Activated B cell treated with CpG ODN at 0.5 μM for 24 hours (primary cell): Measurements from ENCODE around the gene EPHB6. TPM values are rescaled to one million over a fixed set of nuclear protein-coding genes. Genes with fewer than 3 reads are reported as not detected.

Source experiments
- ATAC-seq: fragments of 200-7000 bp; cut with Tn5 transposase; one replicate; pipeline ENCODE4 v1.10.0; 2021; ENCODE audit warnings: low read depth, mild to moderate bottlenecking, moderate library complexity
- CTCF ChIA-PET: fragments of 350-600 bp; sonication (Branson Sonifier 250); formaldehyde crosslinking; loops from one replicate; lab custom pipeline; 2021; ENCODE audit warnings: antibody characterized with exemption; lab: Charles Lee
- POLR2A ChIA-PET: fragments of 350-600 bp; sonication (Branson Sonifier 250); formaldehyde crosslinking; loops from one replicate; lab custom pipeline; 2021; ENCODE audit warnings: antibody characterized with exemption; lab: Charles Lee
- DNase-seq: peaks from one replicate; pipeline ENCODE4 v3.0.0; 2022
- H3K27ac Mint-ChIP-seq: one replicate; pipeline ENCODE4 v1.8.0; 2020; ENCODE audit warnings: mixed read lengths
- H3K27me3 Mint-ChIP-seq: one replicate; pipeline ENCODE4 v1.8.0; 2021; ENCODE audit warnings: mixed read lengths
- H3K36me3 Mint-ChIP-seq: one replicate; pipeline ENCODE4 v1.8.0; 2021; ENCODE audit warnings: low read depth, mixed read lengths
- H3K4me1 Mint-ChIP-seq: one replicate; pipeline ENCODE4 v1.8.0; 2021; ENCODE audit warnings: mixed read lengths
- H3K4me3 Mint-ChIP-seq: one replicate; pipeline ENCODE4 v1.8.0; 2020; ENCODE audit warnings: mild to moderate bottlenecking, mixed read lengths
- H3K9me3 Mint-ChIP-seq: one replicate; pipeline ENCODE4 v1.8.0; 2020; ENCODE audit warnings: mixed read lengths
- CTCF ChIP-seq: fragments of 200-600 bp; IDR thresholded peaks from one replicate; pipeline ENCODE4 v1.8.0; 2022; ENCODE audit warnings: antibody characterized with exemption, mild to moderate bottlenecking
- intact Hi-C: fragments of 100-400 bp; cut with micrococcal nuclease; formaldehyde crosslinking; loops from one replicate; pipeline ENCODE4 v1.15.1; 2024
- total RNA-seq: library from RNA; stranded (reverse); gene quantifications from 2 replicates; pipeline ENCODE4 v1.2.3, GENCODE V29; 2022

The EPHB6 gene
- total RNA-seq = 20.9 and 21.4 TPM in 2 replicates

GRCh38 chr7:142854372-142855113 lies at the start of gene EPHB6:
Gene EPHB6 (plus strand): TSS chr7:142855076. CDS start chr7:142863228, 8,152 bp downstream.
- H3K9me3 Mint-ChIP-seq = no peaks in the 10 kb centered on the region
- DNase-seq (peak; percentile 70), ATAC-seq (peak; percentile 68)
- H3K27ac Mint-ChIP-seq = peak within 1 kb of the TSS; percentile 95
- H3K27me3 Mint-ChIP-seq = no peaks in the 10 kb centered on the region
- no peak for TF ChIP-seq CTCF
- peaks cover 5% of the 10 kb centered on the region for H3K36me3 Mint-ChIP-seq
- H3K4me3 Mint-ChIP-seq = peak within 1 kb of the TSS; percentile 97
- peaks cover 27% of the 10 kb centered on the region for H3K4me1 Mint-ChIP-seq
- POLR2A ChIA-PET = interaction anchor here (0.6 to 3.1 kb wide), 14 partner anchors 12 to 1859 kb away, joined by 3 to 59 read pairs (median 5); partner anchors contain the start of gene GSTK1
- intact Hi-C loops = loop anchor here (1.0 to 10.0 kb wide), 11 partner anchors 12 to 528 kb away; partner anchors contain the start of genes CASP2, TMEM139 and ZYX
- CTCF ChIA-PET = interaction anchor here (0.7 to 3.3 kb wide), 15 partner anchors 8 to 361 kb away, joined by 3 to 44 read pairs (median 5); no protein-coding TSS in a partner anchor

DNA sequence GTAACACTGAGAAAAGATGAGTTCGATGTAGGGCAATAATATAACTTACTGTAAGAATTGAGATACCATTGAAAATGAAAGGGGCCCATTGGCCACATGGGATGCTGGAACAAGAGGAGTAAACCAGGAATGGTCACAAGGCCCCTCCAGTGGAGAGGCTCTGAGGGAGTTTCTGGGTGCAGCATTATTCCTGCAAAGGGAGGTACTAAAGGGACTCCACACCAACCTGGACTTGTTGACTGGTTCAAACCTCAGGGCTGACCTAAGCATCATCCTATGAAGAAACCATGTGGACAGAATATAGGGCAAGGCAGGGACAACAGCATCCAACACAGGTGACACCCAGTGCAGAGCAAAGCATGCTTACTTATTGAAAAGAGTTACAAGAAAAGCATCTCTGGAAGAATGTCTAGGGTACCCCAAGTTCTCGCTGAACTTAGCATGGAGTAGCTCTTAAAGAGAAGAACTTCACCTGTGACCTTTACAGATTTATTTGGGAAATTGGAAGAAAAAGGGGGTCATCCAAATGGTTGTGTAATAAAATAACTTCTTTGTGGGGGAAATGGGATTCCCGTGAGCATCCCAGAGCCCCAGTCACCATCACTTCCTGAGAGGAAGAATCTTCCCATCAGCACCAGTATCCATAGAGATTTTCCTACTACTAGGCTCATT lies 49.4 kb upstream of the EPHB6 start:
- H3K27me3 Mint-ChIP-seq = no peaks in the 10 kb centered on the region
- H3K4me3 Mint-ChIP-seq = peak overlapping the region; percentile 1
- H3K9me3 Mint-ChIP-seq = peaks cover 3% of the 10 kb centered on the region
- ATAC-seq (no peak), DNase-seq (no peak)
- H3K36me3 Mint-ChIP-seq = peaks cover 56% of the 10 kb centered on the region
- peak overlapping the region; percentile 98 for H3K27ac Mint-ChIP-seq
- intact Hi-C loops = loop anchor here (5.0 kb wide), 1 partner anchor 452 kb away; no protein-coding TSS in a partner anchor
- CTCF ChIA-PET = interaction anchor here (12.4 kb wide), 1 partner anchor 16 kb away, joined by 571 read pairs; no protein-coding TSS in a partner anchor
- H3K4me1 Mint-ChIP-seq = peaks cover 90% of the 10 kb centered on the region
- TF ChIP-seq CTCF = no peak
- POLR2A ChIA-PET = interaction anchor here (12.5 kb wide), 1 partner anchor 15 kb away, joined by 1916 read pairs; no protein-coding TSS in a partner anchor

- DNase-seq (no peak), ATAC-seq (no peak)
- POLR2A ChIA-PET = interaction anchor here (12.5 kb wide), 1 partner anchor 15 kb away, joined by 1916 read pairs; no protein-coding TSS in a partner anchor
- CTCF ChIA-PET = interaction anchor here (12.4 kb wide), 1 partner anchor 16 kb away, joined by 571 read pairs; no protein-coding TSS in a partner anchor
- Mint-ChIP-seq H3K36me3 (peaks cover 51% of the 10 kb centered on the region), H3K27ac (peak overlapping the region; percentile 98), H3K4me1 (peaks cover 90% of the 10 kb centered on the region), H3K27me3 (no peaks in the 10 kb centered on the region), H3K9me3 (peaks cover 3% of the 10 kb centered on the region), H3K4me3 (no peak overlapping the region)
- TF ChIP-seq CTCF = no peak
- intact Hi-C loops = loop anchor here (5.0 kb wide), 1 partner anchor 451 kb away; no protein-coding TSS in a partner anchor
Observed at GRCh38 chr7:142806022-142806356, 48.9 kb upstream of the EPHB6 start.

DNA sequence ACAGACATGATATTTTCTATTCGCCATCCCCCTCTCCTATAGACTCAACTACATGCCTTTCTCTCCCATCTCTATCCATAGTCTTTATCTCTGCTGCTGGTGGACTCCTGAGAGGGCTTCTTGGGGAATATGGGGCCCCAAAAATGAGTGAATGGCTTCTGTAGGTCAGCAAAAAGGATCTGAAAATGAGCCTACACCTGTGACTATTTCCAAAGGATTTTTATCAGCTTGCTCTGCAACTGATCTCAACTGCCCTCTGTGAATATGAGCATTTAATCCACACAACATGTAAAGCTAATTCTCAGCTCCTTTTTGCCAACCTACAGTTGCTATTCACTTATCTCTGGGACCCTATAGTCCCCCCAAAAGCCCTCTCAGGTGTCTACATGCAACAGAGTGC lies 47.9 kb upstream of the EPHB6 start:
- Mint-ChIP-seq H3K27me3 (no peaks in the 10 kb centered on the region), H3K36me3 (peaks cover 42% of the 10 kb centered on the region), H3K9me3 (peaks cover 3% of the 10 kb centered on the region), H3K27ac (peak overlapping the region; percentile 98), H3K4me3 (peak overlapping the region; percentile 21), H3K4me1 (peaks cover 93% of the 10 kb centered on the region)
- intact Hi-C loops = loop anchor here (5.0 kb wide), 1 partner anchor 450 kb away; no protein-coding TSS in a partner anchor
- no peak for TF ChIP-seq CTCF
- ATAC-seq = no peak
- ChIA-PET CTCF (interaction anchor here (9.0 to 12.4 kb wide), 2 partner anchors 17 to 174 kb away, joined by 153 to 571 read pairs; no protein-coding TSS in a partner anchor), POLR2A (interaction anchor here (0.6 to 12.5 kb wide), 7 partner anchors 16 to 573 kb away, joined by 3 to 1916 read pairs (median 7); partner anchors contain the start of gene EPHB6)
- DNase-seq = no peak
